Neural cell (in vitro differentiated cells): ENCODE measurements around the gene SLC2A5. TPM values are rescaled to one million over a fixed set of nuclear protein-coding genes. Genes with fewer than 3 reads are reported as not detected.

ENCODE experiments used
- H2AFZ ChIP-seq: fragments of 200-600, 300-800 bp; sonication (generic), shearing (Covaris generic); 2 replicates; pipeline ENCODE4 v1.6.0; 2014; ENCODE audit warnings: low read depth, mild to moderate bottlenecking, antibody characterized with exemption, low read length, moderate library complexity
- H3F3A ChIP-seq: fragments of 200-600 bp; shearing (Covaris generic); 2 replicates; pipeline ENCODE4 v1.6.1; 2016; ENCODE audit warnings: mild to moderate bottlenecking, moderate library complexity, mixed read lengths, antibody characterized with exemption, low read length; ENCODE audit not compliant: insufficient read depth, poor library complexity, severe bottlenecking
- H3K27ac ChIP-seq: fragments of 200-600, 300-800 bp; sonication (generic), shearing (Covaris generic); 2 replicates; pipeline ENCODE4 v1.5.1; 2014; ENCODE audit warnings: mild to moderate bottlenecking, low read length, moderate library complexity
- H3K27me3 ChIP-seq: fragments of 300-800, 200-600 bp; sonication (generic), shearing (Covaris generic); 2 replicates; pipeline ENCODE4 v1.6.0; 2014; ENCODE audit warnings: mild to moderate bottlenecking, low read depth, low read length, moderate library complexity; ENCODE audit not compliant: insufficient read depth
- H3K36me3 ChIP-seq: fragments of 300-800, 200-600 bp; sonication (generic), shearing (Covaris generic); 2 replicates; pipeline ENCODE4 v1.5.1; 2014; ENCODE audit warnings: mild to moderate bottlenecking, antibody characterized with exemption, low read length, moderate library complexity; ENCODE audit not compliant: insufficient read depth
- H3K4me2 ChIP-seq: fragments of 300-800, 200-600 bp; sonication (generic), shearing (Covaris generic); 2 replicates; pipeline ENCODE4 v1.6.0; 2014; ENCODE audit warnings: mild to moderate bottlenecking, low read length
- H3K4me3 ChIP-seq: fragments of 300-800, 200-600 bp; sonication (generic), shearing (Covaris generic); 2 replicates; pipeline ENCODE4 v1.5.1; 2014; ENCODE audit warnings: mild to moderate bottlenecking, low read length, moderate library complexity
- H3K79me2 ChIP-seq: fragments of 200-600 bp; shearing (Covaris generic); replicated peaks from 2 replicates; pipeline ENCODE4 v1.6.0; 2014; ENCODE audit warnings: mild to moderate bottlenecking, low read length, moderate library complexity; ENCODE audit not compliant: insufficient read depth
- H3K9ac ChIP-seq: fragments of 300-800, 200-600 bp; sonication (generic), shearing (Covaris generic); 2 replicates; pipeline ENCODE4 v1.6.1; 2016; ENCODE audit warnings: mild to moderate bottlenecking, low read length, mixed read lengths
- H3K9me2 ChIP-seq: fragments of 200-600 bp; shearing (Covaris generic); 2 replicates; pipeline ENCODE4 v1.6.1; 2016; ENCODE audit warnings: mild to moderate bottlenecking, low read length, mixed read lengths; ENCODE audit not compliant: insufficient read depth
- H3K9me3 ChIP-seq: fragments of 200-600, 300-800 bp; sonication (generic), shearing (Covaris generic); 2 replicates; pipeline ENCODE4 v1.6.1; 2016; ENCODE audit warnings: mild to moderate bottlenecking, mixed run types, low read length, moderate library complexity, mixed read lengths
- H4K20me1 ChIP-seq: fragments of 200-600 bp; shearing (Covaris generic); 2 replicates; pipeline ENCODE4 v1.6.1; 2016; ENCODE audit warnings: mild to moderate bottlenecking, mixed run types; ENCODE audit not compliant: insufficient read depth
- EP300 ChIP-seq: fragments of 450-650 bp; conservative IDR thresholded peaks from 2 replicates; pipeline ENCODE4 v1.6.1; 2014; ENCODE audit warnings: antibody characterized with exemption, mild to moderate bottlenecking, moderate library complexity; ENCODE audit not compliant: poor library complexity, severe bottlenecking
- EZH2 ChIP-seq: fragments of 200-600, 300-800 bp; shearing (Covaris generic), sonication (generic); IDR thresholded peaks from 2 replicates; pipeline ENCODE4 v1.6.1; 2014; ENCODE audit warnings: antibody characterized with exemption, low read length, borderline replicate concordance, mild to moderate bottlenecking; ENCODE audit not compliant: insufficient read depth, poor library complexity, severe bottlenecking
- MXI1 ChIP-seq: fragments of 450-650 bp; conservative IDR thresholded peaks from 2 replicates; pipeline ENCODE4 v1.6.1; 2014; ENCODE audit warnings: antibody characterized with exemption, mild to moderate bottlenecking; ENCODE audit not compliant: poor library complexity, severe bottlenecking
- POLR2AphosphoS5 ChIP-seq: IDR thresholded peaks from 2 replicates; pipeline ENCODE4 v1.6.1; 2012
- RAD21 ChIP-seq: fragments of 450-650 bp; conservative IDR thresholded peaks from 2 replicates; pipeline ENCODE4 v1.6.1; 2014; ENCODE audit warnings: antibody characterized with exemption, mild to moderate bottlenecking, moderate library complexity
- REST ChIP-seq: IDR thresholded peaks from 2 replicates; pipeline ENCODE4 v1.6.1; 2012; ENCODE audit warnings: borderline replicate concordance
- SMC3 ChIP-seq: fragments of 450-650 bp; conservative IDR thresholded peaks from 2 replicates; pipeline ENCODE4 v1.6.1; 2014; ENCODE audit warnings: antibody characterized with exemption, mild to moderate bottlenecking, moderate library complexity; ENCODE audit not compliant: poor library complexity
- TAF1 ChIP-seq: IDR thresholded peaks from 2 replicates; pipeline ENCODE4 v1.6.1; 2012; ENCODE audit warnings: low read depth
- polyA plus RNA-seq: library from polyadenylated mRNA; depleted of rRNA; stranded (reverse); fragments of >200 nt; gene quantifications from 2 replicates; pipeline ENCODE4 v1.2.3, GENCODE V29; 2014
- TF ChIP-seq, protein P1 (sequence below): fragments of 450-650 bp; IDR thresholded peaks from 2 replicates; pipeline ENCODE4 v1.5.1; 2014; ENCODE audit warnings: antibody characterized with exemption, mild to moderate bottlenecking, moderate library complexity; ENCODE audit not compliant: poor library complexity, severe bottlenecking

SLC2A5 gene
- polyA plus RNA-seq, 1 donor from 2014 or later = not detected

DNA sequence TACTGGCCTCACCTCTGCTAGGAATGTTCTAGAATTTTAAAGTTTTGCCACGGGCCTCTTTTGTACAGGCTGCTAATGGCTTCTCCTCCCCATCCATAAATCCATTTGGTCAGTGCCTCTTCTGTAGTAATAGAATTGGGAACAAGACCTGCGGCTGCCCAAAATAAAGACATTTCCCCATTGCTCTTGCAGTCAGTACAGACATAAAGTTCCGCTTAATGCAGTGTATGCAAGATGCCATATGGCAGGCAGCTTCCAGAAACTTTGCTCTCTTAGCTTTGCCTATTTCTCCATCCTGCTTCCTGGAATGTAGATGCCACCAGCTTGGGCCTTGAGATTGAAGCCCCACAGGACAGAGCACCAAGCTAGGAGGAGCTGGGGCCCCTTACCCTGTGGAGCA, 3.7 kb upstream of the SLC2A5 start:
- Histone ChIP-seq H3K9me3 (no peaks in the 10 kb centered on the region), H3K9me2 (no peaks in the 10 kb centered on the region), H3K27me3 (no peaks in the 10 kb centered on the region), H3K36me3 (no peaks in the 10 kb centered on the region), H2AFZ (no peak overlapping the region), H4K20me1 (no peaks in the 10 kb centered on the region), H3K4me3 (no peak overlapping the region), H3K79me2 (no peaks in the 10 kb centered on the region), H3K4me2 (no peak overlapping the region), H3F3A (no peaks in the 10 kb centered on the region), H3K9ac (no peak overlapping the region), H3K27ac (no peak overlapping the region)
- TF ChIP-seq POLR2AphosphoS5 = no peak
- TF ChIP-seq, protein P1, sequence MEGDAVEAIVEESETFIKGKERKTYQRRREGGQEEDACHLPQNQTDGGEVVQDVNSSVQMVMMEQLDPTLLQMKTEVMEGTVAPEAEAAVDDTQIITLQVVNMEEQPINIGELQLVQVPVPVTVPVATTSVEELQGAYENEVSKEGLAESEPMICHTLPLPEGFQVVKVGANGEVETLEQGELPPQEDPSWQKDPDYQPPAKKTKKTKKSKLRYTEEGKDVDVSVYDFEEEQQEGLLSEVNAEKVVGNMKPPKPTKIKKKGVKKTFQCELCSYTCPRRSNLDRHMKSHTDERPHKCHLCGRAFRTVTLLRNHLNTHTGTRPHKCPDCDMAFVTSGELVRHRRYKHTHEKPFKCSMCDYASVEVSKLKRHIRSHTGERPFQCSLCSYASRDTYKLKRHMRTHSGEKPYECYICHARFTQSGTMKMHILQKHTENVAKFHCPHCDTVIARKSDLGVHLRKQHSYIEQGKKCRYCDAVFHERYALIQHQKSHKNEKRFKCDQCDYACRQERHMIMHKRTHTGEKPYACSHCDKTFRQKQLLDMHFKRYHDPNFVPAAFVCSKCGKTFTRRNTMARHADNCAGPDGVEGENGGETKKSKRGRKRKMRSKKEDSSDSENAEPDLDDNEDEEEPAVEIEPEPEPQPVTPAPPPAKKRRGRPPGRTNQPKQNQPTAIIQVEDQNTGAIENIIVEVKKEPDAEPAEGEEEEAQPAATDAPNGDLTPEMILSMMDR = no peak
- TF ChIP-seq SMC3 = no peak
- TF ChIP-seq TAF1 = no peak
- TF ChIP-seq EZH2 = no peak
- no peak for TF ChIP-seq REST
- TF ChIP-seq RAD21 = no peak
- no peak for TF ChIP-seq MXI1
- no peak for TF ChIP-seq EP300

- Histone ChIP-seq H3K9ac (no peak overlapping the region), H2AFZ (no peak overlapping the region)
Measured at GRCh38 chr1:9071554-9072235, 2.3 kb upstream of the SLC2A5 start.

More at GRCh38 chr1:9071554-9072235, 2.3 kb upstream of the SLC2A5 start:
- Histone ChIP-seq H3K79me2 (no peaks in the 10 kb centered on the region), H3K9me3 (no peaks in the 10 kb centered on the region), H3K27ac (no peak overlapping the region), H3F3A (no peaks in the 10 kb centered on the region), H3K4me3 (no peak overlapping the region), H3K27me3 (no peaks in the 10 kb centered on the region), H3K36me3 (no peaks in the 10 kb centered on the region), H3K9me2 (no peaks in the 10 kb centered on the region), H4K20me1 (no peaks in the 10 kb centered on the region), H3K4me2 (no peak overlapping the region)
- TF ChIP-seq RAD21 = no peak
- TF ChIP-seq POLR2AphosphoS5 = no peak
- no peak for TF ChIP-seq MXI1
- TF ChIP-seq SMC3 = no peak
